SK-N-SH (cell line): Measurements from ENCODE around the gene PRKAG1.

ENCODE experiments used
- FOXM1 ChIP-seq: IDR thresholded peaks from 2 replicates; pipeline ENCODE4 v1.4.0; 2012; ENCODE audit warnings: low read depth, mild to moderate bottlenecking
- MEF2A ChIP-seq: IDR thresholded peaks from 2 replicates; pipeline ENCODE4 v1.4.0; 2012; ENCODE audit warnings: low read depth, borderline replicate concordance
- POLR2AphosphoS5 ChIP-seq: IDR thresholded peaks from 2 replicates; pipeline ENCODE4 v1.6.1; 2012; ENCODE audit warnings: low read depth, low read length
- TF ChIP-seq, protein P1 (sequence below): fragments of 200-600 bp; sonication (generic); IDR thresholded peaks from 2 replicates; pipeline ENCODE4 v1.6.1; 2017; ENCODE audit warnings: antibody characterized with exemption, mild to moderate bottlenecking, moderate library complexity
- TF ChIP-seq, protein P2 (sequence below): IDR thresholded peaks from 2 replicates; pipeline ENCODE4 v1.6.1; 2012; ENCODE audit warnings: mild to moderate bottlenecking, low read depth, low read length, moderate library complexity

DNA sequence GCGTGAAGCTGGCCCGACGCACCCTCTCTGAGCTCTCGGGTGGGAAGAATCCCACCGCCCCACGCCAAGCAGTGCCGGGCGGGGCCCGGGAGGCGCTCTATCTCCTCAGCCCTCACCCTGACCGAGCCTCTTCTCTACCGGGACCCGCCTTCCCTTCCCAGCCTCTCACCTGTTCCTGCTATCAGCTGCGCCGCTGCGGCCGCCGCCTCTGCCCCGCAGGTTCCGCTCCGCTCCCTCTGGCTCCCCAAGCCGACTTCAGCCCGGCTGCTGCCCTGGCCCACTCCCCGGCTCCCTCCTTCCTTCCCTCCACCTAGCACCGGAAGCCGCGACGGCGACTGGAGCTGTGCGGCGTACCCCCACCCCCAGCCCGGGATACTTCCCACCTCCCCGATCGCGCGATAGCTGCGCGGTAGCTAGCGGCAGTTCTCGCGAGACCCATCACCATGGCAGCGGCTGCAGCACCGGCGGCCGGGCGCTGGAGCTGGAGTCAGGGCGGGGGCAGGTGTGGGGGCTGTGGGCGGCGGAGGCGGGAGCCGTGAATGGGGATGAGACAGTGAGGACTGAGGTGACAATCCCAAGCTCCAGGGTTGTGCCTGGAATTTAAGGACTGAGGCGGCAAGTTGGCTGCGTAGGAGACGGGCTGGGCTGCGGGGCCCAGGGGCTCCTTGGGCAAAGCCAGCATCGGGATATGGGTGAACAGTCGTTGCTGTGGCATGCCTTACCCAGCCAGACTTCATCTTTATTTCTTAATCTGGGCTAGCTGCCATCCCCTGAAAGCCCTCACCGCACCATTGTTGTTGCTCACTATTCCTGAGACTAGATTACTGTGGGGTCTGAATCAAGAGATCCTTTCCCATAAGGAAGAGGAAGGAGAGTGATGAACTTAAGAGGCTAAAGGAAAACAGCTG, 61.2 kb downstream of the PRKAG1 start, which contains the start of gene ARF3:
- TF ChIP-seq MEF2A (no peak), FOXM1 (no peak), POLR2AphosphoS5 (peak; percentile 71)
- TF ChIP-seq, protein P1, sequence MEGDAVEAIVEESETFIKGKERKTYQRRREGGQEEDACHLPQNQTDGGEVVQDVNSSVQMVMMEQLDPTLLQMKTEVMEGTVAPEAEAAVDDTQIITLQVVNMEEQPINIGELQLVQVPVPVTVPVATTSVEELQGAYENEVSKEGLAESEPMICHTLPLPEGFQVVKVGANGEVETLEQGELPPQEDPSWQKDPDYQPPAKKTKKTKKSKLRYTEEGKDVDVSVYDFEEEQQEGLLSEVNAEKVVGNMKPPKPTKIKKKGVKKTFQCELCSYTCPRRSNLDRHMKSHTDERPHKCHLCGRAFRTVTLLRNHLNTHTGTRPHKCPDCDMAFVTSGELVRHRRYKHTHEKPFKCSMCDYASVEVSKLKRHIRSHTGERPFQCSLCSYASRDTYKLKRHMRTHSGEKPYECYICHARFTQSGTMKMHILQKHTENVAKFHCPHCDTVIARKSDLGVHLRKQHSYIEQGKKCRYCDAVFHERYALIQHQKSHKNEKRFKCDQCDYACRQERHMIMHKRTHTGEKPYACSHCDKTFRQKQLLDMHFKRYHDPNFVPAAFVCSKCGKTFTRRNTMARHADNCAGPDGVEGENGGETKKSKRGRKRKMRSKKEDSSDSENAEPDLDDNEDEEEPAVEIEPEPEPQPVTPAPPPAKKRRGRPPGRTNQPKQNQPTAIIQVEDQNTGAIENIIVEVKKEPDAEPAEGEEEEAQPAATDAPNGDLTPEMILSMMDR: no peak
- TF ChIP-seq, protein P2, sequence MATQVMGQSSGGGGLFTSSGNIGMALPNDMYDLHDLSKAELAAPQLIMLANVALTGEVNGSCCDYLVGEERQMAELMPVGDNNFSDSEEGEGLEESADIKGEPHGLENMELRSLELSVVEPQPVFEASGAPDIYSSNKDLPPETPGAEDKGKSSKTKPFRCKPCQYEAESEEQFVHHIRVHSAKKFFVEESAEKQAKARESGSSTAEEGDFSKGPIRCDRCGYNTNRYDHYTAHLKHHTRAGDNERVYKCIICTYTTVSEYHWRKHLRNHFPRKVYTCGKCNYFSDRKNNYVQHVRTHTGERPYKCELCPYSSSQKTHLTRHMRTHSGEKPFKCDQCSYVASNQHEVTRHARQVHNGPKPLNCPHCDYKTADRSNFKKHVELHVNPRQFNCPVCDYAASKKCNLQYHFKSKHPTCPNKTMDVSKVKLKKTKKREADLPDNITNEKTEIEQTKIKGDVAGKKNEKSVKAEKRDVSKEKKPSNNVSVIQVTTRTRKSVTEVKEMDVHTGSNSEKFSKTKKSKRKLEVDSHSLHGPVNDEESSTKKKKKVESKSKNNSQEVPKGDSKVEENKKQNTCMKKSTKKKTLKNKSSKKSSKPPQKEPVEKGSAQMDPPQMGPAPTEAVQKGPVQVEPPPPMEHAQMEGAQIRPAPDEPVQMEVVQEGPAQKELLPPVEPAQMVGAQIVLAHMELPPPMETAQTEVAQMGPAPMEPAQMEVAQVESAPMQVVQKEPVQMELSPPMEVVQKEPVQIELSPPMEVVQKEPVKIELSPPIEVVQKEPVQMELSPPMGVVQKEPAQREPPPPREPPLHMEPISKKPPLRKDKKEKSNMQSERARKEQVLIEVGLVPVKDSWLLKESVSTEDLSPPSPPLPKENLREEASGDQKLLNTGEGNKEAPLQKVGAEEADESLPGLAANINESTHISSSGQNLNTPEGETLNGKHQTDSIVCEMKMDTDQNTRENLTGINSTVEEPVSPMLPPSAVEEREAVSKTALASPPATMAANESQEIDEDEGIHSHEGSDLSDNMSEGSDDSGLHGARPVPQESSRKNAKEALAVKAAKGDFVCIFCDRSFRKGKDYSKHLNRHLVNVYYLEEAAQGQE: no peak
